ENCODE results near the gene NADSYN1. TPM values are rescaled to one million over a fixed set of nuclear protein-coding genes. Genes with fewer than 3 reads are reported as not detected.

NADSYN1 gene
- total and polyA plus RNA-seq, 4 donors, result 62.8 to 79.3 (median 65.0) TPM

GRCh38 chr11:71474771-71475483 lies 21.9 kb downstream of the NADSYN1 start:
- Histone ChIP-seq H3K27me3 (ENCODE audit: control insufficient read depth in 3 of 3, insufficient read depth in 3 of 3, low read length in 2 of 3) (no peaks in the 10 kb centered on the region), H3K9ac (ENCODE audit: insufficient read depth in 1 of 2, low read length in 2 of 2) (no peak overlapping the region), H3K4me3 (no peak overlapping the region), H3K27ac (ENCODE audit: low read depth in 1 of 2, low read length in 1 of 2) (no peak overlapping the region), H3K4me1 (ENCODE audit: control insufficient read depth in 5 of 5, insufficient read depth in 5 of 5, low read length in 5 of 5) (no peaks in the 10 kb centered on the region), H3K9me3 (ENCODE audit: control insufficient read depth in 4 of 4, insufficient read depth in 3 of 4, low read length in 3 of 4) (no peaks in the 10 kb centered on the region), H3K36me3 (ENCODE audit: control insufficient read depth in 4 of 4, insufficient read depth in 4 of 4, low read length in 4 of 4) (peaks cover 12 to 71% (median 19%) of the 10 kb centered on the region in 4 donors)
- ATAC-seq (ENCODE audit: insufficient read depth, low FRiP score) (no peak), DNase-seq (no peak)
- TF ChIP-seq CTCF (IDR thresholded peaks at IDR 0.05; ENCODE audit: control extremely low read depth, extremely low read depth), result no peak
- 95 to 98% methylated on average over 26 of the region's 26 CpGs for WGBS, 2 donors

- no peak for TF ChIP-seq CTCF (IDR thresholded peaks at IDR 0.05; ENCODE audit: control extremely low read depth, extremely low read depth)
- ATAC-seq (ENCODE audit: insufficient read depth, low FRiP score), result no peak
- Histone ChIP-seq H3K9me3 (ENCODE audit: control insufficient read depth in 4 of 4, insufficient read depth in 3 of 4, low read length in 3 of 4) (no peaks in the 10 kb centered on the region), H3K27me3 (ENCODE audit: control insufficient read depth in 3 of 3, insufficient read depth in 3 of 3, low read length in 2 of 3) (no peaks in the 10 kb centered on the region), H3K4me3 (no peak overlapping the region), H3K4me1 (ENCODE audit: control insufficient read depth in 5 of 5, insufficient read depth in 5 of 5, low read length in 5 of 5) (peaks cover 0 to 5% (median 0%) of the 10 kb centered on the region in 5 donors), H3K36me3 (ENCODE audit: control insufficient read depth in 4 of 4, insufficient read depth in 4 of 4, low read length in 4 of 4) (peaks cover 12 to 79% (median 19%) of the 10 kb centered on the region in 4 donors), H3K27ac (ENCODE audit: low read depth in 1 of 2, low read length in 1 of 2) (no peak overlapping the region), H3K9ac (ENCODE audit: insufficient read depth in 1 of 2, low read length in 2 of 2) (no peak overlapping the region)
- 96 to 98% methylated on average over 21 of the region's 21 CpGs for WGBS, 2 donors
- DNase-seq, result no peak
Observed at GRCh38 chr11:71476031-71476430, 23.0 kb downstream of the NADSYN1 start.

GRCh38 chr11:71476926-71477640 lies 24.1 kb downstream of the NADSYN1 start:
- Histone ChIP-seq H3K4me1 (ENCODE audit: control insufficient read depth in 5 of 5, insufficient read depth in 5 of 5, low read length in 5 of 5) (peaks cover 0 to 11% (median 0%) of the 10 kb centered on the region in 5 donors), H3K9me3 (ENCODE audit: control insufficient read depth in 4 of 4, insufficient read depth in 3 of 4, low read length in 3 of 4) (no peaks in the 10 kb centered on the region), H3K27me3 (ENCODE audit: control insufficient read depth in 3 of 3, insufficient read depth in 3 of 3, low read length in 2 of 3) (no peaks in the 10 kb centered on the region), H3K27ac (ENCODE audit: low read depth in 1 of 2, low read length in 1 of 2) (no peak overlapping the region), H3K4me3 (no peak overlapping the region), H3K36me3 (ENCODE audit: control insufficient read depth in 4 of 4, insufficient read depth in 4 of 4, low read length in 4 of 4) (peaks cover 12 to 86% (median 21%) of the 10 kb centered on the region in 4 donors), H3K9ac (ENCODE audit: insufficient read depth in 1 of 2, low read length in 2 of 2) (no peak overlapping the region)
- ATAC-seq (ENCODE audit: insufficient read depth, low FRiP score) (no peak), DNase-seq (no peak)
- 94 to 95% methylated on average over 34 of the region's 34 CpGs for WGBS, 2 donors
- no peak for TF ChIP-seq CTCF (IDR thresholded peaks at IDR 0.05; ENCODE audit: control extremely low read depth, extremely low read depth)

Data from lung (tissue), 12 donors.